ENCODE results near the gene ADGRL4. TPM values are rescaled to one million over a fixed set of nuclear protein-coding genes. Genes with fewer than 3 reads are reported as not detected.
"Not testable (repeated sequence)": the region's sequence is repeated elsewhere in the genome, so short reads cannot be mapped to it uniquely, and the experiment has no call there.

Gene ADGRL4
- total and polyA plus RNA-seq, 2 donors, result 2.4 to 12.3 TPM

DNA sequence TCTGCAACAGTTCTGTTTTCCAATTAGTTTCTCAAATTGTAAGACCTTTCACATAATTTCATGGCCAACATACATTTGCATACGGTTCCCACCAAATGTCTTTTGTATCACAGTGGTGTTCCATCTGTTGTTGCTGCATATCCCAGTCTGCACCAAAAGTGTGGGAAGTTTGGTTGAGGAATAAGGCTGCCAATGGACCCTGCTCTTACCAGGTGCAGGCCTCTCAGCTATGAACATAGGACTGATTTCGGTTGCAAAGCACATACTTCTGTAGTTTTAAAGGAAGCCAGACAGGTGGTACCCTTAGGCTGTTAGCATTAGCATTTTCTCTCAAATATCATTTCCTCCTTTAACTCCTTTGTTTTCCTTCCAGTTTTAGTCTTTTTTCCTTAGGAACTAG lies 33.8 kb downstream of the ADGRL4 start:
- Histone ChIP-seq H3K36me3 (ENCODE audit: control insufficient read depth in 2 of 2, insufficient read depth in 2 of 2, low read length in 1 of 2) (no peaks in the 10 kb centered on the region), H3K27ac (ENCODE audit: low read depth in 1 of 2, low read length in 1 of 2) (no peak overlapping the region), H3K4me3 (ENCODE audit: low read length in 2 of 2) (no peak overlapping the region), H3K27me3 (ENCODE audit: control insufficient read depth in 2 of 2, insufficient read depth in 1 of 2, low read length in 1 of 2) (no peaks in the 10 kb centered on the region), H3K9me3 (ENCODE audit: control insufficient read depth in 2 of 2, insufficient read depth in 1 of 2, low read length in 1 of 2) (no peaks in the 10 kb centered on the region), H3K4me1 (ENCODE audit: control insufficient read depth in 2 of 2, insufficient read depth in 2 of 2, low read length in 2 of 2) (no peaks in the 10 kb centered on the region)
- no peak for DNase-seq (ENCODE audit: low read depth in 6 of 9, low spot score in 9 of 9)
- WGBS, result 93% methylated on average over 2 of the region's 2 CpGs

DNA sequence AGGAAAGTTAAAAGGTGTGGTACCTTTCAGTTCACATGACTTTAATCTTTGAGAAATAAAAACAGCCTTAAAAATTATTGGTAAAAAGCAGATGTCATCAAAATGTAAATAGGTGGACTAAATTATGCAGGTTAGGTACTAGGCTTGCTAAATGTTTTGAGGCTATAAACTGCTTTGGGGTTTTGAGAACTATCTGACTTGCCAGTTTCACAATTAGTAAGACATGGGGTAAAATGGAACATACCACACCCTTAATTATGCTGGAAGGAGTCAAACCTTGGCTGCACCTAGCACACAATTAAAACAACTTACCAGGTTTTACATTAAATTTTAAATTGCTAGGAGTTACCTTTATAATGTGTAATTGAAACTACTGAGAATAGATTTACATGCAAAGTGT lies 39.4 kb downstream of the ADGRL4 start:
- not testable (repeated sequence) for H3K27me3 ChIP-seq (ENCODE audit: control insufficient read depth in 2 of 2, insufficient read depth in 1 of 2, low read length in 1 of 2); H3K9me3 ChIP-seq (ENCODE audit: control insufficient read depth in 2 of 2, insufficient read depth in 1 of 2, low read length in 1 of 2); DNase-seq (ENCODE audit: low read depth in 6 of 9, low spot score in 9 of 9); H3K36me3 ChIP-seq (ENCODE audit: control insufficient read depth in 2 of 2, insufficient read depth in 2 of 2, low read length in 1 of 2); H3K4me1 ChIP-seq (ENCODE audit: control insufficient read depth in 2 of 2, insufficient read depth in 2 of 2, low read length in 2 of 2); H3K4me3 ChIP-seq (ENCODE audit: low read length in 2 of 2); H3K27ac ChIP-seq (ENCODE audit: low read depth in 1 of 2, low read length in 1 of 2)

DNA sequence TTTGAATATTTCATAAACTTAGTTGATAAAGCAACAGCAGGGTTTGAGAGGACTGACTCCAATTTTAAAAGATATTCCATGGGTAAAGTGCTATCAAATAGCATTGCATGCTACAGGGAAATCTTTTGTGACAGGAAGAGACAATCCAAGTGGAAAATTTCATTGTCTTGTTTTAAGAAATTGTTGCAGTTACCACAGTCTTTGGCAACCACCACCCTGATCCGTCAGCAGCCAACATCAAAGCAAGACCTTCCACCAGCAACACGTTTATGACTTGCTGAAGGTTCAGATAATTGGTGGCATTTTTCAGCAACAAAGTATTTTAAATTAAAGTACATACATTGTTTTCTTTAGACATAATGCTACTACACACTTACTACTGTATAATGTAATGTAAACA lies 47.8 kb downstream of the ADGRL4 start:
- 48% methylated on average over 2 of the region's 2 CpGs for WGBS

DNA sequence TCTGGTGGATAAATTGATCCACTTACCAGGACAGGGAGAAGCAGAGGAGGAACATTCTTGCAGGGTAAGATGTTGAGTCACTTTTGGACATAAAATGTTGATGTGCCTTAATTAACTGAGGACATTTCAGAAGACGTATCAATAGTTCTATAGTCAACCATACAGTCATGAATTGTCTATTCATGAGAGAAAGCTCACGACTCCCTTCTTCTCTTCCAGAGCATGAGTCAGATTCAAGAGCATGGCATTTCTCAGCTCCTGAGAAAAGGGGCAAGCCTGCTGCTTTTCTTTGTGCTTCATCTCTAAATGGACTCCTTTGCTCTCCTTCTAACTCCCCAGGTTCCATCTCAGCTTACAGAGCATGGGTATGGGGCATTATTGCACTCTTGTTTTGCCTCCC lies 55.7 kb downstream of the ADGRL4 start:
- Histone ChIP-seq H3K9me3 (ENCODE audit: control insufficient read depth in 2 of 2, insufficient read depth in 1 of 2, low read length in 1 of 2) (no peaks in the 10 kb centered on the region), H3K36me3 (ENCODE audit: control insufficient read depth in 2 of 2, insufficient read depth in 2 of 2, low read length in 1 of 2) (no peaks in the 10 kb centered on the region), H3K27me3 (ENCODE audit: control insufficient read depth in 2 of 2, insufficient read depth in 1 of 2, low read length in 1 of 2) (no peaks in the 10 kb centered on the region), H3K27ac (ENCODE audit: low read depth in 1 of 2, low read length in 1 of 2) (no peak overlapping the region), H3K4me1 (ENCODE audit: control insufficient read depth in 2 of 2, insufficient read depth in 2 of 2, low read length in 2 of 2) (no peaks in the 10 kb centered on the region), H3K4me3 (ENCODE audit: low read length in 2 of 2) (no peak overlapping the region)
- no peak for DNase-seq (ENCODE audit: low read depth in 6 of 9, low spot score in 9 of 9)
- 83% methylated on average over 2 of the region's 2 CpGs for WGBS

More for the DNA sequence above, 47.8 kb downstream of the ADGRL4 start:
- Histone ChIP-seq H3K4me1 (ENCODE audit: control insufficient read depth in 2 of 2, insufficient read depth in 2 of 2, low read length in 2 of 2) (no peaks in the 10 kb centered on the region), H3K27me3 (ENCODE audit: control insufficient read depth in 2 of 2, insufficient read depth in 1 of 2, low read length in 1 of 2) (no peaks in the 10 kb centered on the region), H3K27ac (ENCODE audit: low read depth in 1 of 2, low read length in 1 of 2) (no peak overlapping the region), H3K9me3 (ENCODE audit: control insufficient read depth in 2 of 2, insufficient read depth in 1 of 2, low read length in 1 of 2) (no peaks in the 10 kb centered on the region), H3K4me3 (ENCODE audit: low read length in 2 of 2) (no peak overlapping the region), H3K36me3 (ENCODE audit: control insufficient read depth in 2 of 2, insufficient read depth in 2 of 2, low read length in 1 of 2) (no peaks in the 10 kb centered on the region)
- DNase-seq (ENCODE audit: low read depth in 6 of 9, low spot score in 9 of 9), result no peak

DNA sequence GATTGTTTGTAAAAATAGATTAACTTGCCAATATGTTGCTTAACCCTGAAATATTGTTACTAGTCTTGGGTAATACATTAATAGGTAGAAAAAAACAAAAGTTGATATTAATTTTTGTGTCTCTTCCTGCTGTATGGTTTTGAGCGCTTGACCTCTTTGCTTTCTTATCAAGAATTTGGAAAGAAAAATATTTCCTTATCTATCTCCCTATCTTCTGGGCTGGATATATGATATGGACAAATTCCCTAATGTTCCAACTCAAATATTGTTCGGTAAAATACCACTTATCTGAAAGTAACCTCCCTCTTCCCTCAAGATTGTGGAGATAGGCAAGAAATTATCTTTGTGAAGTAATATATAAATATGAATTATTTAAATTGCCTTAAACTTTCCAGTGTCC lies 57.3 kb downstream of the ADGRL4 start:
- no peaks in the 10 kb centered on the region for H3K36me3 ChIP-seq (ENCODE audit: control insufficient read depth in 2 of 2, insufficient read depth in 2 of 2, low read length in 1 of 2)
- WGBS, result 92% methylated on average over 2 of the region's 2 CpGs
- H3K27ac ChIP-seq (ENCODE audit: low read depth in 1 of 2, low read length in 1 of 2), result no peak overlapping the region

DNA sequence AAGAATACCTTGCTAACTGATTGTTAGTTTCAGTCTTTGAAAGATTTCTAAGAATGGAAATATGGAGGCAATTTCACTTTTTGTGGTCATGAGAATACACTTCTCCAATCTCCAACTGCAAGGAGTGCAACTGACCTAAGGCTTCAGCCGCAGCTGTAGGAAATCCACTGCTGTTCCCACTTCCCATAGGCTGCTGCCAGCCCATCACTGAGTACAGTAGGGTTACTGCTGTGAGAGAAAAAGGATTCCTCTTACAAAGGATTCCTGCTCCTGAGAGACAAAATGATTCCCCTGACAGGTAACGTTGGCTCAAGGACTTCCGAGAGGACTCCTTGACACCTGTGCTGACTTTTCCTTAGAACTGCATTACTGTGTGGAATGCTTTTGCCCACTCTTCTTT lies 87.4 kb downstream of the ADGRL4 start:
- 92% methylated on average over 3 of the region's 3 CpGs for WGBS
- DNase-seq (ENCODE audit: low read depth in 6 of 9, low spot score in 9 of 9), result no peak
- Histone ChIP-seq H3K27ac (ENCODE audit: low read depth in 1 of 2, low read length in 1 of 2) (no peak overlapping the region), H3K27me3 (ENCODE audit: control insufficient read depth in 2 of 2, insufficient read depth in 1 of 2, low read length in 1 of 2) (no peaks in the 10 kb centered on the region), H3K4me1 (ENCODE audit: control insufficient read depth in 2 of 2, insufficient read depth in 2 of 2, low read length in 2 of 2) (no peaks in the 10 kb centered on the region), H3K36me3 (ENCODE audit: control insufficient read depth in 2 of 2, insufficient read depth in 2 of 2, low read length in 1 of 2) (no peaks in the 10 kb centered on the region), H3K4me3 (ENCODE audit: low read length in 2 of 2) (no peak overlapping the region), H3K9me3 (ENCODE audit: control insufficient read depth in 2 of 2, insufficient read depth in 1 of 2, low read length in 1 of 2) (no peaks in the 10 kb centered on the region)

More for the DNA sequence above, 57.3 kb downstream of the ADGRL4 start:
- Histone ChIP-seq H3K9me3 (ENCODE audit: control insufficient read depth in 2 of 2, insufficient read depth in 1 of 2, low read length in 1 of 2) (no peaks in the 10 kb centered on the region), H3K27me3 (ENCODE audit: control insufficient read depth in 2 of 2, insufficient read depth in 1 of 2, low read length in 1 of 2) (no peaks in the 10 kb centered on the region), H3K4me1 (ENCODE audit: control insufficient read depth in 2 of 2, insufficient read depth in 2 of 2, low read length in 2 of 2) (no peaks in the 10 kb centered on the region), H3K4me3 (ENCODE audit: low read length in 2 of 2) (no peak overlapping the region)
- DNase-seq (ENCODE audit: low read depth in 6 of 9, low spot score in 9 of 9), result no peak

DNA sequence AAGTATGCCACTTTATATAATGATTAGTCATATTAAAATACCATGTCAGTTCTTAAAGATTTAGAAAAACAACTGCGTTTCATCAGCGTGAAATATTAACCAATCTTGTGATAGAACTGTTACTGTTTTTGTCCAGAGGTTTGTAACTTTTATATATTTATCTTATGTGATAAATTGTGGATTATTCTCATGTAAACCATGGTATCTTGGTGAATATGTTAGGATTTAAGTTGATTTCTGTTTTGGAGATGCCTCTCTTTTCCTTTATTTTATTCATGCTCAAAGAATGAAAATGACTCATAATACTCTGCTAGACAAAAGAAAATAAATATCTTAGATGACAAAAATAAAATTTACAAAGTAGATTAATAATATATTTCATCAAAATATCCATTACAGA lies 88.4 kb downstream of the ADGRL4 start:
- H3K27ac ChIP-seq (ENCODE audit: low read depth in 1 of 2, low read length in 1 of 2), result no peak overlapping the region
- no peaks in the 10 kb centered on the region for H3K9me3 ChIP-seq (ENCODE audit: control insufficient read depth in 2 of 2, insufficient read depth in 1 of 2, low read length in 1 of 2)
- no peaks in the 10 kb centered on the region for H3K4me1 ChIP-seq (ENCODE audit: control insufficient read depth in 2 of 2, insufficient read depth in 2 of 2, low read length in 2 of 2)
- 97% methylated on average over 2 of the region's 2 CpGs for WGBS
- no peak for DNase-seq (ENCODE audit: low read depth in 6 of 9, low spot score in 9 of 9)
- H3K36me3 ChIP-seq (ENCODE audit: control insufficient read depth in 2 of 2, insufficient read depth in 2 of 2, low read length in 1 of 2), result no peaks in the 10 kb centered on the region
- H3K27me3 ChIP-seq (ENCODE audit: control insufficient read depth in 2 of 2, insufficient read depth in 1 of 2, low read length in 1 of 2), result no peaks in the 10 kb centered on the region
- no peak overlapping the region for H3K4me3 ChIP-seq (ENCODE audit: low read length in 2 of 2)

DNA sequence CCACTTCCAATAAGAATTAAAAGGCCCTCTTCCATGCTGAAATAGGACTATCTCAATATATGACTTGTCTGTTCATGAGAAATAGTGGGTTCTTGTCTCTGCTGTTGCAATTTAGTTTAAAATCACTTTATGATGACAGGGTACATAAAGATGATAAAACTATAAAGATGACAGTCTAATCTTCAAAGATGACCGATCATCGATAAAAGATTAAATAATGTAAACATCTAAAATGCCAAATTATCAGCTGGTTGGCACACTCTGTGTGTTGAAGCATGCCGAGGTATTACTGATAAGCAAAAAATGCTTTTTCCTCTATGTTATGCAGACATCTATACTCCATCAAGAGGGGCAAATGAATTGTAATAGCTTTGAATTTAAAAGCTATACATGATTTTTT lies 89.5 kb downstream of the ADGRL4 start:
- H3K9me3 ChIP-seq (ENCODE audit: control insufficient read depth in 2 of 2, insufficient read depth in 1 of 2, low read length in 1 of 2), result no peaks in the 10 kb centered on the region
- no peak for DNase-seq (ENCODE audit: low read depth in 6 of 9, low spot score in 9 of 9)
- no peaks in the 10 kb centered on the region for H3K4me1 ChIP-seq (ENCODE audit: control insufficient read depth in 2 of 2, insufficient read depth in 2 of 2, low read length in 2 of 2)
- 98% methylated on average over 3 of the region's 3 CpGs for WGBS
- H3K36me3 ChIP-seq (ENCODE audit: control insufficient read depth in 2 of 2, insufficient read depth in 2 of 2, low read length in 1 of 2), result no peaks in the 10 kb centered on the region
- no peaks in the 10 kb centered on the region for H3K27me3 ChIP-seq (ENCODE audit: control insufficient read depth in 2 of 2, insufficient read depth in 1 of 2, low read length in 1 of 2)
- no peak overlapping the region for H3K4me3 ChIP-seq (ENCODE audit: low read length in 2 of 2)
- H3K27ac ChIP-seq (ENCODE audit: low read depth in 1 of 2, low read length in 1 of 2), result no peak overlapping the region

DNA sequence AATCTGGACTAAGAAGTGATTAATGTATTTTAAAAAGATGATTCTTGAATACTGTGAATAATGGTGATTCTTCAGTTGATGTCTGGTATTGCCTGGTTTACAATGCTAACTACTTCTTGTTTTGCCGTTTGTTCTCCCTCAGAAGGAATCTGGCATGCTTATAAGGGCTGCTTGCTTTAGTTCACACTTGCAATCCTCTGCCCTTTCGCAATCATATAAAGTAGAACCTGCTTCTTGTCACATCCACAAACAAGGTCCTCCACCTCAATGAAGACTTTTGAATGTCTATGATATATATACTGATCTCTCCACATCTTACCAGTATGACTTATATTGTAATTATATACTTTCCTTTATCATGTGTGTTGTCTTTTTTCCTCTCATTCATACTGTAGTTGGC lies 92.6 kb downstream of the ADGRL4 start:
- Histone ChIP-seq H3K4me1 (ENCODE audit: control insufficient read depth in 2 of 2, insufficient read depth in 2 of 2, low read length in 2 of 2) (no peaks in the 10 kb centered on the region), H3K27ac (ENCODE audit: low read depth in 1 of 2, low read length in 1 of 2) (no peak overlapping the region), H3K36me3 (ENCODE audit: control insufficient read depth in 2 of 2, insufficient read depth in 2 of 2, low read length in 1 of 2) (no peaks in the 10 kb centered on the region), H3K27me3 (ENCODE audit: control insufficient read depth in 2 of 2, insufficient read depth in 1 of 2, low read length in 1 of 2) (no peaks in the 10 kb centered on the region), H3K4me3 (ENCODE audit: low read length in 2 of 2) (no peak overlapping the region), H3K9me3 (ENCODE audit: control insufficient read depth in 2 of 2, insufficient read depth in 1 of 2, low read length in 1 of 2) (no peaks in the 10 kb centered on the region)
- no peak for DNase-seq (ENCODE audit: low read depth in 6 of 9, low spot score in 9 of 9)
- 92% methylated on average over 2 of the region's 2 CpGs for WGBS
